Tibial nerve (tissue), 4 donors: Measurements from ENCODE around the gene ZNF496.

Source experiments
- CTCF ChIP-seq, 5 experiments: fragments of 200-600 bp in 3 of 5; fragments of 450-650 bp in 2 of 5; sonication (generic) in 3 of 5; IDR thresholded peaks; one replicate each; pipeline ENCODE4 v1.5.1; 2016 to 2019; ENCODE audit warnings: antibody characterized with exemption in 5 of 5, mild to moderate bottlenecking in 3 of 5, moderate library complexity in 2 of 5
- EP300 ChIP-seq, 2 donors: sonication (generic); formaldehyde crosslinking; IDR thresholded peaks; one replicate each; pipeline ENCODE4 v1.6.1; 2017; ENCODE audit warnings: antibody characterized with exemption in 2 of 2, mild to moderate bottlenecking in 1 of 2
- POLR2A ChIP-seq, 2 donors: fragments of 450-650 bp; IDR thresholded peaks; one replicate each; pipeline ENCODE4 v1.6.1; 2017; ENCODE audit warnings: antibody characterized with exemption in 2 of 2, mild to moderate bottlenecking in 2 of 2, moderate library complexity in 2 of 2

- TF ChIP-seq CTCF (IDR thresholded peaks at IDR 0.05), result no peak
- no peak for TF ChIP-seq POLR2A (IDR thresholded peaks at IDR 0.05)
- TF ChIP-seq EP300 (IDR thresholded peaks at IDR 0.05), result no peak
These were observed 15.0 kb downstream of the ZNF496 start for GRCh38 chr1:247316590-247317197.
